Mesothelial cell of epicardium (in vitro differentiated cells): ENCODE data around the gene SNED1. TPM values are rescaled to one million over a fixed set of nuclear protein-coding genes. Genes with fewer than 3 reads are reported as not detected.

Experiments used
- DNase-seq, 2 experiments: peaks; one replicate each; pipeline ENCODE4 v3.0.0; 2021; ENCODE audit warnings: low spot score in 2 of 2; ENCODE audit not compliant: unreplicated experiment in 2 of 2
- H3K27ac Mint-ChIP-seq: 2 replicates; pipeline ENCODE4 v1.8.0; 2021; ENCODE audit warnings: mixed read lengths
- H3K27me3 Mint-ChIP-seq: 2 replicates; pipeline ENCODE4 v1.8.0; 2021; ENCODE audit warnings: low read depth, mixed read lengths
- H3K36me3 Mint-ChIP-seq: 2 replicates; pipeline ENCODE4 v1.8.0; 2021; ENCODE audit warnings: mixed read lengths
- H3K4me1 Mint-ChIP-seq: 2 replicates; pipeline ENCODE4 v1.8.0; 2021; ENCODE audit warnings: mixed read lengths
- H3K4me3 Mint-ChIP-seq: 2 replicates; pipeline ENCODE4 v1.8.0; 2021; ENCODE audit warnings: mild to moderate bottlenecking, moderate library complexity, mixed read lengths
- H3K9me3 Mint-ChIP-seq: 2 replicates; pipeline ENCODE4 v1.8.0; 2021; ENCODE audit warnings: mixed read lengths
- total RNA-seq: library from RNA; stranded (reverse); gene quantifications from 3 replicates; pipeline ENCODE4 v1.2.1, GENCODE V29; 2021
- TF ChIP-seq, protein P1 (sequence below): fragments of 200-600 bp; sonication (generic); IDR thresholded peaks from one replicate; pipeline ENCODE4 v1.5.0; 2021; ENCODE audit warnings: antibody characterized with exemption; ENCODE audit not compliant: unreplicated experiment

SNED1 gene
- total RNA-seq, 1 donor from 2014 or later: 9.4 TPM

DNA sequence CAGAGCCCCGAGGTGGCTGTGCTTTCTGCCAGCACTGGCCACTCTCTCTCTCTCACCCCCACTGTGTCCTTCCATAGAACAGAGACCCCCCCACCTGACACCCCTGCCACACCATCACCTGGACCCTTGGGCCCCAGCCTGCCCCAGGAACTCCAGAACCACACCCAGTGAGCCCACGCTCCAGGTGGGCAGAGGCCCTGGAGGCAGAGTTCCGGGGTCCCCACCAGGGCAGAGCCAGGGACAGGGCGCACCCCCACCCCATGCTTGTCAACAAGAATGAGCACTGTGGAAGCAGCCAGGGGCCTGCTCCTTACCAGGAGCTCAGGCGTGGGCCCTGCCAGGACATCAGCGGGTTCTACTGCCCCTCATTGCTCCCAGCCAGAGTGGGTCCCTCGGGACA, 136.3 kb downstream of the SNED1 start:
- TF ChIP-seq, protein P1, sequence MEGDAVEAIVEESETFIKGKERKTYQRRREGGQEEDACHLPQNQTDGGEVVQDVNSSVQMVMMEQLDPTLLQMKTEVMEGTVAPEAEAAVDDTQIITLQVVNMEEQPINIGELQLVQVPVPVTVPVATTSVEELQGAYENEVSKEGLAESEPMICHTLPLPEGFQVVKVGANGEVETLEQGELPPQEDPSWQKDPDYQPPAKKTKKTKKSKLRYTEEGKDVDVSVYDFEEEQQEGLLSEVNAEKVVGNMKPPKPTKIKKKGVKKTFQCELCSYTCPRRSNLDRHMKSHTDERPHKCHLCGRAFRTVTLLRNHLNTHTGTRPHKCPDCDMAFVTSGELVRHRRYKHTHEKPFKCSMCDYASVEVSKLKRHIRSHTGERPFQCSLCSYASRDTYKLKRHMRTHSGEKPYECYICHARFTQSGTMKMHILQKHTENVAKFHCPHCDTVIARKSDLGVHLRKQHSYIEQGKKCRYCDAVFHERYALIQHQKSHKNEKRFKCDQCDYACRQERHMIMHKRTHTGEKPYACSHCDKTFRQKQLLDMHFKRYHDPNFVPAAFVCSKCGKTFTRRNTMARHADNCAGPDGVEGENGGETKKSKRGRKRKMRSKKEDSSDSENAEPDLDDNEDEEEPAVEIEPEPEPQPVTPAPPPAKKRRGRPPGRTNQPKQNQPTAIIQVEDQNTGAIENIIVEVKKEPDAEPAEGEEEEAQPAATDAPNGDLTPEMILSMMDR: no peak
- Mint-ChIP-seq H3K27me3 (no peaks in the 10 kb centered on the region), H3K36me3 (peaks cover 9% of the 10 kb centered on the region), H3K27ac (no peak overlapping the region), H3K4me1 (no peaks in the 10 kb centered on the region), H3K9me3 (no peaks in the 10 kb centered on the region), H3K4me3 (no peak overlapping the region)
- DNase-seq: no peak

DNA sequence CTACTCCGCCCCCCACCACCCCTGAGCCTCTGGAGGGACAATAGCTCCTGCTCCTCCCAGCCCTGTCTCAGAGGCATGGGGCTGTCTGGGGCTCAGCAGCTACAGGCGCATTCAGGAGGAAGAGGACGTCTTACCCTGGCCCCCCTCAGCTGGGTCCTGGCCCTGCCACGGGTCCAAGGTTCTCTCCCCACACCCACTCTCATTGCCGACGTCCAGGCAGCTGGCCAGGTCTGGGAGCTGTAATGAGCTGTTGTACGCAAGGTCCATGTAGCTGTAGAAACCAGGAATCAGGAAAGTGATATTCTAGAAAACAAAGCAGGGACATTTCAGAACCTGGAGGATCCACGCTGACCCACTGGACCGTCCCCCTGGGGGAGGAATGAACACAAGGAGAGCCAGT, 137.3 kb downstream of the SNED1 start:
- DNase-seq: no peak
- H3K4me3 Mint-ChIP-seq: no peak overlapping the region
- H3K27ac Mint-ChIP-seq: no peak overlapping the region
- no peaks in the 10 kb centered on the region for H3K4me1 Mint-ChIP-seq
- no peaks in the 10 kb centered on the region for H3K9me3 Mint-ChIP-seq
- peaks cover 9% of the 10 kb centered on the region for H3K36me3 Mint-ChIP-seq
- TF ChIP-seq, protein P1: no peak
- no peaks in the 10 kb centered on the region for H3K27me3 Mint-ChIP-seq

DNA sequence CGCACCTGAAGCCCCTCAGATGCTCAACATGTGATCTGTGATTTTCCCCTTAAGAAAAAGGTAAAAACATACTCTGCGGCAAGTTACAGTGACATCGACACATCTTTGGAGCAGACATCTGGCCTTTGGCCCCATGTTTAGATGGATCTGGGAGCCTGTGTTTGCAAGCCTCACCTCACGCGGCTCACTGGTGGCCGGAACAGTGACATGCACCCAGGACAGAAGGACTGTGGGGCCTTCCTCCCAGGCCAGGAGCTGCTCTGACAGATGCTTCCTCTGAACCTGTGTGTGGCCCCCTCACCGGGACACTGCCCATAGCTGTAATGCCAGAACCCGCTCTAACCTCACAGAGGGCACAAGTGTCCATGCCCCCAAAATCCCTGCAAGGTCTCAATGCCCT, 137.8 kb downstream of the SNED1 start:
- H3K36me3 Mint-ChIP-seq: peaks cover 9% of the 10 kb centered on the region
- no peaks in the 10 kb centered on the region for H3K9me3 Mint-ChIP-seq
- no peaks in the 10 kb centered on the region for H3K4me1 Mint-ChIP-seq
- H3K27me3 Mint-ChIP-seq: no peaks in the 10 kb centered on the region
- no peak overlapping the region for H3K27ac Mint-ChIP-seq
- TF ChIP-seq, protein P1: no peak
- DNase-seq: no peak
- H3K4me3 Mint-ChIP-seq: no peak overlapping the region

DNA sequence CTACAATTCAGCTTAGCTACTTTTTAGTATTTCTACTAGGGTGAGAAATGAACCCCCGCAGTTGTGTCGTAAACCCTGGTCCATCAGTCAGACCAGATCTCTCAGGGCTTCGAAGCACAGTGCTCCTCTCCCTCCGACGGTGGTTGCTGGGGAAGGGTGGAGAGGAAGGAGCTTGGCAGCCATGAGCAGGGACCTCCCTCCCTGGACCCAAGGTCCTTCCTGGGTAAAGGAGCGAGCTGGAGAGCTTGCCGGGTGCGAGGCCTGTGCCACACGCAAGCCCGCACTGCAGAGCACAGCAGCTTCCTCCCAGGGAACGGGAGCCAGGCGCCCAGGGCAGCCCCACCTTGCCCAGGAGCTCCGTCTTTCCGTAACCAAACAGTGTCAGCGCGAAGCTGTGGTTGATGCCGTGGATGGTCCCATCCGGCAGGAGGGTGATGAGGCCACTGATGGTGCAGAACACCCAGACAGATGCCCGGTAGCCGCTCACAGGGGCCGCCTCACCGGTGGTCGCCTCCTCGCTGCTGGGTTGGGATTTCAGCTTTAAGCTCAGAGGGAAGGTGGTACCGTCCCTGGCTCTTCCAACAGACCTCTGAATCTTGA, 138.3 kb downstream of the SNED1 start:
- H3K27me3 Mint-ChIP-seq: no peaks in the 10 kb centered on the region
- H3K4me1 Mint-ChIP-seq: no peaks in the 10 kb centered on the region
- H3K36me3 Mint-ChIP-seq: peaks cover 9% of the 10 kb centered on the region
- no peak overlapping the region for H3K4me3 Mint-ChIP-seq
- H3K9me3 Mint-ChIP-seq: no peaks in the 10 kb centered on the region
- no peak for DNase-seq
- H3K27ac Mint-ChIP-seq: no peak overlapping the region
- TF ChIP-seq, protein P1: no peak

DNA sequence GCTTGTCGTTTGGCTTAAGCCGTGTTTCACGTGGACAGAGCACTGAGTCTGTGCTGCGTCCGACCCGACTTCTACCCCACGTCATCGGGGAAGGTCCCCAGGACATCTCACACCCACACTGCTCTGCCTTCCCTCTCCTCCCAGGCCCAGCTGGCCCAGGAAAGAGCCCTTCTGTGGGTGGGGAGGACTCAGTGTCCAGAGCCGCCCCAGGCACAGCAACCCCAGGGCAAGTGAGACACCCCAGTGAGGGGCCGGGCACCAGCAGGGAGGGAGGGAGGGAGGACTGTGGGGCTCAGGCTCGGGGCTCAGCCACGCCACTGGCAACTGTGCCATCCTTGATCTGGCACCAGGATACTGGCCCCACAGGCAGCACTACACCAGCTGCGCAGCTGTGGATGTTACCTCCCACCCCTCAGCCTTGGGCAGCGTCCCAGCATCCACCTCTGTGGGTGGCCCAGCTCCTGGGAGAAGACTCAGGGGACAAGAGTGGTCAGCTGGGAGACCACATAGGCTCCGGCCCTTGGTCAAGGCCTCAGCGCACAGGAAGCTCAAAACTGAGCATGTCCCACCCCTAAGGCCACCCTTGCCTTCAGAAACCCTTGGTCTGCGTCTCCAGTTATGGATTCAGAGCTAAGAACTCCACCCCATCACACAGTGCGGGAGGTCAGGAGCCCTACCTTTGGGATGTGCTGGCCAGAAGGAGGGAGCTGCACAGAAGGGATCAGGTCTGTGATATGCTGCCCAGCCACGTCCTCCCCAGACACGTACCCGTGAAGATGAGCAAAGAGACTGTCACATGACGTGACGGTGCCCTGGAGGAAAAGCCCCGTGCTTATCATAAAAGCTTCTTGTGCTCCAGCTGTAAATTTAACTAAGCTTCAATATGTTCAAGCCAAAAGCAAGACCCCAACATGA, 139.1 kb downstream of the SNED1 start:
- no peaks in the 10 kb centered on the region for H3K4me1 Mint-ChIP-seq
- H3K27ac Mint-ChIP-seq: no peak overlapping the region
- DNase-seq: no peak
- peaks cover 8% of the 10 kb centered on the region for H3K36me3 Mint-ChIP-seq
- no peaks in the 10 kb centered on the region for H3K9me3 Mint-ChIP-seq
- no peaks in the 10 kb centered on the region for H3K27me3 Mint-ChIP-seq
- H3K4me3 Mint-ChIP-seq: no peak overlapping the region
- TF ChIP-seq, protein P1: no peak
